ENCODE data around the gene RAPGEF3. TPM values are rescaled to one million over a fixed set of nuclear protein-coding genes. Genes with fewer than 3 reads are reported as not detected.

Gene RAPGEF3
- total RNA-seq, 2 experiments from 2014 or later, result 2.1 to 2.5 TPM

GRCh38 chr12:47789712-47790489, 31.2 kb upstream of the RAPGEF3 start:
- no peaks in the 10 kb centered on the region for H3K9me3 Mint-ChIP-seq
- ChIA-PET POLR2A (interaction anchor here (0.7 kb wide), 1 partner anchor 100 kb away, joined by 3 read pairs; no protein-coding TSS in a partner anchor), CTCF (interaction anchor here (0.6 to 6.1 kb wide), 5 partner anchors 10 to 48 kb away, joined by 3 to 28 read pairs (median 9); no protein-coding TSS in a partner anchor)
- no peak overlapping the region for H3K4me3 Mint-ChIP-seq
- H3K36me3 Mint-ChIP-seq, result peaks cover 73% of the 10 kb centered on the region
- H3K4me1 Mint-ChIP-seq (ENCODE audit: low read depth), result peaks cover 32% of the 10 kb centered on the region
- intact Hi-C loops (cut with micrococcal nuclease), result no loop called here
- H3K27me3 Mint-ChIP-seq, result no peaks in the 10 kb centered on the region
- no peak for DNase-seq
- H3K27ac Mint-ChIP-seq, result no peak overlapping the region

GRCh38 chr12:47789141-47789540, 30.5 kb upstream of the RAPGEF3 start:
- Mint-ChIP-seq H3K4me3 (no peak overlapping the region), H3K4me1 (ENCODE audit: low read depth) (peaks cover 32% of the 10 kb centered on the region), H3K27ac (peak overlapping the region; percentile 45), H3K27me3 (no peaks in the 10 kb centered on the region), H3K9me3 (no peaks in the 10 kb centered on the region), H3K36me3 (peaks cover 77% of the 10 kb centered on the region)
- intact Hi-C loops (cut with micrococcal nuclease), result no loop called here
- no peak for DNase-seq
- ChIA-PET POLR2A (interaction anchor here (1.9 kb wide), 1 partner anchor 10 kb away, joined by 4 read pairs; no protein-coding TSS in a partner anchor), CTCF (interaction anchor here (1.1 to 6.1 kb wide), 6 partner anchors 9 to 49 kb away, joined by 4 to 28 read pairs (median 9); partner anchors contain the start of gene SLC48A1)

GRCh38 chr12:47787596-47788319, 29.1 kb upstream of the RAPGEF3 start:
- Mint-ChIP-seq H3K9me3 (no peaks in the 10 kb centered on the region), H3K27me3 (no peaks in the 10 kb centered on the region), H3K36me3 (peaks cover 67% of the 10 kb centered on the region), H3K4me1 (ENCODE audit: low read depth) (peaks cover 32% of the 10 kb centered on the region), H3K4me3 (no peak overlapping the region), H3K27ac (peak overlapping the region; percentile 80)
- intact Hi-C loops (cut with micrococcal nuclease), result no loop called here
- ChIA-PET POLR2A (interaction anchor here (0.8 to 1.9 kb wide), 3 partner anchors 10 to 20 kb away, joined by 3 to 4 read pairs (median 4); no protein-coding TSS in a partner anchor), CTCF (interaction anchor here (0.9 to 3.7 kb wide), 6 partner anchors 9 to 51 kb away, joined by 3 to 26 read pairs (median 11); no protein-coding TSS in a partner anchor)
- no peak for DNase-seq

GRCh38 chr12:47786662-47787280, 28.1 kb upstream of the RAPGEF3 start:
- POLR2A ChIA-PET, result interaction anchor here (1.3 kb wide), 1 partner anchor 21 kb away, joined by 8 read pairs; no protein-coding TSS in a partner anchor
- Mint-ChIP-seq H3K27ac (peak overlapping the region; percentile 80), H3K36me3 (peaks cover 59% of the 10 kb centered on the region)

GRCh38 chr12:47785887-47786661, 27.4 kb upstream of the RAPGEF3 start:
- POLR2A ChIA-PET, result interaction anchor here (0.6 to 1.3 kb wide), 3 partner anchors 22 to 740 kb away, joined by 3 to 8 read pairs (median 3); no protein-coding TSS in a partner anchor
- H3K27me3 Mint-ChIP-seq, result no peaks in the 10 kb centered on the region

More at GRCh38 chr12:47786662-47787280, 28.1 kb upstream of the RAPGEF3 start:
- CTCF ChIA-PET, result interaction anchor here (0.9 to 3.5 kb wide), 6 partner anchors 8 to 52 kb away, joined by 3 to 26 read pairs (median 5); partner anchors contain the start of gene SLC48A1
- Mint-ChIP-seq H3K27me3 (no peaks in the 10 kb centered on the region), H3K4me1 (ENCODE audit: low read depth) (peaks cover 32% of the 10 kb centered on the region), H3K9me3 (no peaks in the 10 kb centered on the region), H3K4me3 (no peak overlapping the region)
- DNase-seq, result no peak
- intact Hi-C loops (cut with micrococcal nuclease), result no loop called here

GRCh38 chr12:47785036-47785886, 26.6 kb upstream of the RAPGEF3 start:
- Mint-ChIP-seq H3K4me3 (no peak overlapping the region), H3K4me1 (ENCODE audit: low read depth) (peaks cover 32% of the 10 kb centered on the region), H3K36me3 (peaks cover 50% of the 10 kb centered on the region), H3K9me3 (no peaks in the 10 kb centered on the region), H3K27ac (peak overlapping the region; percentile 80), H3K27me3 (no peaks in the 10 kb centered on the region)
- DNase-seq, result no peak
- intact Hi-C loops (cut with micrococcal nuclease), result no loop called here
- ChIA-PET POLR2A (interaction anchor here (0.6 to 1.3 kb wide), 3 partner anchors 23 to 739 kb away, joined by 3 to 8 read pairs (median 3); no protein-coding TSS in a partner anchor), CTCF (interaction anchor here (0.9 to 3.5 kb wide), 3 partner anchors 12 to 54 kb away, joined by 3 to 26 read pairs (median 16); no protein-coding TSS in a partner anchor)

More at GRCh38 chr12:47785887-47786661, 27.4 kb upstream of the RAPGEF3 start:
- Mint-ChIP-seq H3K9me3 (no peaks in the 10 kb centered on the region), H3K27ac (peak overlapping the region; percentile 80), H3K36me3 (peaks cover 54% of the 10 kb centered on the region), H3K4me1 (ENCODE audit: low read depth) (peaks cover 32% of the 10 kb centered on the region), H3K4me3 (no peak overlapping the region)
- peak; percentile 36 for DNase-seq
- CTCF ChIA-PET, result interaction anchor here (0.9 to 3.5 kb wide), 5 partner anchors 11 to 53 kb away, joined by 3 to 26 read pairs (median 6); partner anchors contain the start of gene SLC48A1
- intact Hi-C loops (cut with micrococcal nuclease), result no loop called here

- POLR2A ChIA-PET, result no interaction called here
- no peak overlapping the region for H3K4me3 Mint-ChIP-seq
- CTCF ChIA-PET, result interaction anchor here (3.3 to 12.4 kb wide), 3 partner anchors 42 to 56 kb away, joined by 16 to 127 read pairs (median 26); no protein-coding TSS in a partner anchor
- no peaks in the 10 kb centered on the region for H3K27me3 Mint-ChIP-seq
- peaks cover 37% of the 10 kb centered on the region for H3K4me1 Mint-ChIP-seq (ENCODE audit: low read depth)
- intact Hi-C loops (cut with micrococcal nuclease), result no loop called here
- H3K36me3 Mint-ChIP-seq, result peaks cover 46% of the 10 kb centered on the region
- H3K27ac Mint-ChIP-seq, result no peak overlapping the region
- H3K9me3 Mint-ChIP-seq, result no peaks in the 10 kb centered on the region
- no peak for DNase-seq
Measured at GRCh38 chr12:47783821-47784819, 25.4 kb upstream of the RAPGEF3 start.

- no peak for DNase-seq
- H3K4me1 Mint-ChIP-seq (ENCODE audit: low read depth), result peaks cover 33% of the 10 kb centered on the region
- peaks cover 37% of the 10 kb centered on the region for H3K36me3 Mint-ChIP-seq
- H3K27me3 Mint-ChIP-seq, result no peaks in the 10 kb centered on the region
- H3K27ac Mint-ChIP-seq, result no peak overlapping the region
- ChIA-PET POLR2A (no interaction called here), CTCF (interaction anchor here (1.4 to 18.6 kb wide), 3 partner anchors 35 to 57 kb away, joined by 4 to 837 read pairs (median 127); no protein-coding TSS in a partner anchor)
- intact Hi-C loops (cut with micrococcal nuclease), result no loop called here
- no peak overlapping the region for H3K4me3 Mint-ChIP-seq
- H3K9me3 Mint-ChIP-seq, result no peaks in the 10 kb centered on the region
Measured at GRCh38 chr12:47783024-47783755, 24.5 kb upstream of the RAPGEF3 start.

- DNase-seq, result no peak
Measured at GRCh38 chr12:47782372-47782770, 23.7 kb upstream of the RAPGEF3 start.

More at GRCh38 chr12:47782372-47782770, 23.7 kb upstream of the RAPGEF3 start:
- Mint-ChIP-seq H3K4me3 (no peak overlapping the region), H3K36me3 (peaks cover 29% of the 10 kb centered on the region), H3K9me3 (no peaks in the 10 kb centered on the region), H3K27ac (peak overlapping the region; percentile 20), H3K27me3 (no peaks in the 10 kb centered on the region), H3K4me1 (ENCODE audit: low read depth) (peaks cover 24% of the 10 kb centered on the region)
- ChIA-PET POLR2A (interaction anchor here (0.6 to 1.9 kb wide), 5 partner anchors 16 to 41 kb away, joined by 3 to 9 read pairs (median 4); no protein-coding TSS in a partner anchor), CTCF (interaction anchor here (0.7 to 18.6 kb wide), 5 partner anchors 15 to 58 kb away, joined by 4 to 837 read pairs (median 8); no protein-coding TSS in a partner anchor)
- intact Hi-C loops (cut with micrococcal nuclease), result no loop called here

All from activated CD4-positive, alpha-beta memory T cell treated with anti-CD3 and anti-CD28 coated beads for 36 hours (primary cell).